ENCODE data around the gene PRR5L.

- TF ChIP-seq EZH2 (IDR thresholded peaks at IDR 0.05; ENCODE audit: borderline replicate concordance) (no peak), CTCF (IDR thresholded peaks at IDR 0.05; ENCODE audit: poor library complexity) (no peak), EZH2phosphoT487 (IDR thresholded peaks at IDR 0.05; ENCODE audit: low read depth, severe bottlenecking, unreplicated experiment) (no peak)
Measured at GRCh38 chr11:36308577-36308976, 12.5 kb downstream of the PRR5L start.
